Measurements from ENCODE around the gene KCNIP1. TPM values are rescaled to one million over a fixed set of nuclear protein-coding genes. Genes with fewer than 3 reads are reported as not detected.

The KCNIP1 gene
- total RNA-seq, result not detected

GRCh38 chr5:170503990-170504596 lies at the start of gene KCNIP1:
Gene KCNIP1, plus strand, starts transcription at chr5:170504020.
- DNase-seq (ENCODE audit: low spot score), result no peak

- no peak for DNase-seq (ENCODE audit: low spot score)
Observed at GRCh38 chr5:170463426-170463825, 40.4 kb upstream of the KCNIP1 start.

GRCh38 chr5:170464280-170465127 lies 39.3 kb upstream of the KCNIP1 start:
- DNase-seq (ENCODE audit: low spot score), result no peak

- no peak for DNase-seq (ENCODE audit: low spot score)
Observed at GRCh38 chr5:170466553-170466952, 37.3 kb upstream of the KCNIP1 start.

DNA sequence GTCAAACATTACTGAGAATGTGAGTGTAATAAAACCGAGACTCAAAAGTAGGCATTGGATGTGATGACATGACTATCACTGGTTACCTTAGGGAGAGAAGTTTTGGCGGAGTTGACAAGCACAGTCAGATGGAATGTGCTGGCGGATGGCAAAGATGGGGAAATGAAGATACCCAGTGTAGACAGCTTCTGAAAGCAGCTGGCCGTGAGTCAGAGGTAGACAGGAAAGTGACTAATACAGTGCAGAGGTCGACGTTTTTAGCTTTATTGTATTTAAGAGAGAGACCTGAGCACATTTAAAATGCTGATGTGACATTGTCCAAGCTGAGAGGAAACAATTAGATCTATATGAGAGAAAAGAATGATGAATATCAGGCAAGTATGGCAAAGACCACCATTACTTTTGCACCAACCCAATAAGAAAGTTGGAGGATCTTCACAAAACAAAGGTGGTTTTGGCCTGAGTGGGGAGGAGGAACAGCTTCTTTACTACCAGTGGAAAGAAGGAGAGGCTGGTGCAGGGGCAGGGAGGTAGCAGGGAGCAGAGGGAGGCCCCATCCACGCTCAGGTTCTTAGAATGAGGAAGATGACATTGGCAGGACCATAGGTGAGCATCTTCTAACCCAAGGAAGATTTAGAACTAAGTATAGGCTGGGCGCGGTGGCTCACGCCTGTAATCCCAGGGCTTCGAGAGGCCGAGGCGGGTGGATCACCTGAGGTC lies 36.7 kb upstream of the KCNIP1 start:
- no peak for DNase-seq (ENCODE audit: low spot score)

GRCh38 chr5:170468633-170469285 lies 35.1 kb upstream of the KCNIP1 start:
- no peak for DNase-seq (ENCODE audit: low spot score)

DNA sequence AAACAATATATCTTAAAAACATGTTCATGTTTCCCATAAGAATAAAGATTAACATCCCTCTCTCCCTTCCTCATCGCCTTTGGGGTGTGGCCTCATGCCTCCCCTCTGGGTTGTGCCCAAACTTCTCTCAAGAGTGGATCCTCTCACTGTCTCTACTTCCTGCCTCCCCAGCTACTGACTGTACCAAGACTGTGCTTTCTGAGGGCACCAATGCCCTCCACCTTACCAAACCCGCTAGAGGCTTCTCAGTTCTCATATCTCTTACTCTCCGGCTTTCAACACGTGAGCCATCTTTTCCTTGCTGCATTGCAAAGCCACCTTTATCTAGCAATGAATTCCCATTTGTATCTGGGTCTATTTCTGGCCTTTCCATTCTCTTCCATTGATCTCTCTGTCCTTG lies 34.4 kb upstream of the KCNIP1 start:
- DNase-seq (ENCODE audit: low spot score), result no peak

DNA sequence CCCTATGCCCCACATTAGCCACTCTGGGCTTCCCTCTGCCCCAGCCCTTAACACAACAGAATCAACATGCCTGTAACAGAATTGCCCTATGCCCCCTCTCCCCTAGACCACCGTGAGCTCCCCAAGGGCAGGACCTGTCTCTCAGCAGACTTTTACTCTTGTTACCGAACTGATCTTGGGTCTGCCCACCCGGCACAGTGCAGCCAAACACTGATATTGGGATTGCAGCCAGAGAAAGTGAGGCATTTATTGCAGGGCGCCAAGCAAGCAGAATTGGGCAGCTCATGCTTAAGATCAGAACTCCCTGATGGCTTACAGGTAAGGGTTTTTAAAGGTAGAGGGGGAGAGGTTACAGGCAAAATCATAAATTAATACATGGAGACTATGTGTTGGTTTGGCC lies 33.5 kb upstream of the KCNIP1 start:
- no peak for DNase-seq (ENCODE audit: low spot score)

DNA sequence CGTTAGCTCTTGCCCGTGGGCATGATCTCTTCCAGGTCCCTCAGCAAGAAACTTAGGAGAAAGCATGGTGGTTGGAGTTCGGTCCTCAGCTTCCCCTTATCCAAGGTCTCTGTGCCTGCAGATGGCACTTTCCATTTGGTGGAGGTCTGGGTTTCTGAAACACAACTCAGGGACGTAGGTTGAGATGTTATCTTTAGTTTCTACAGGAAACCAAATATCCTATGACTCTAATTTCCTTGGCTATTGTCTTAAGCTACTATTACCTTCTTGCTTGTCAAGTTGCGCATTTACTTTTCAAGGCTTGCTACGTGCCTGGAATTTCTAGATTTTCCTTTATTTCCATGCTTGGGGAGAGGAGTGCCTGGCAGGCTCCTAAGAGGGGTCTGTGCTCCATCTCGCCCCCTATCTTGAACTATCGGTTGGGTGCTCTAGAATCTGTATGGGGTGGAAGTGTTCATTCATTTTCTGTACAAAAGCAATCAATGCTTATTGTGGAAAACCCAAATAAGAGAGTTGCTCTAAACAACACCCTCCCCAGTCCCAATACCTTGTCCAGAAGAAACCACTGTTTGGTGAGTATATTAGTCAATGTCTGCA lies 32.9 kb upstream of the KCNIP1 start:
- no peak for DNase-seq (ENCODE audit: low spot score)

- no peak for DNase-seq (ENCODE audit: low spot score)
Observed at GRCh38 chr5:170471551-170472178, 32.2 kb upstream of the KCNIP1 start.

GRCh38 chr5:170473642-170474041 lies 30.2 kb upstream of the KCNIP1 start:
- DNase-seq (ENCODE audit: low spot score), result no peak

- DNase-seq (ENCODE audit: low spot score), result no peak
Observed at GRCh38 chr5:170474489-170475274, 29.1 kb upstream of the KCNIP1 start.

DNA sequence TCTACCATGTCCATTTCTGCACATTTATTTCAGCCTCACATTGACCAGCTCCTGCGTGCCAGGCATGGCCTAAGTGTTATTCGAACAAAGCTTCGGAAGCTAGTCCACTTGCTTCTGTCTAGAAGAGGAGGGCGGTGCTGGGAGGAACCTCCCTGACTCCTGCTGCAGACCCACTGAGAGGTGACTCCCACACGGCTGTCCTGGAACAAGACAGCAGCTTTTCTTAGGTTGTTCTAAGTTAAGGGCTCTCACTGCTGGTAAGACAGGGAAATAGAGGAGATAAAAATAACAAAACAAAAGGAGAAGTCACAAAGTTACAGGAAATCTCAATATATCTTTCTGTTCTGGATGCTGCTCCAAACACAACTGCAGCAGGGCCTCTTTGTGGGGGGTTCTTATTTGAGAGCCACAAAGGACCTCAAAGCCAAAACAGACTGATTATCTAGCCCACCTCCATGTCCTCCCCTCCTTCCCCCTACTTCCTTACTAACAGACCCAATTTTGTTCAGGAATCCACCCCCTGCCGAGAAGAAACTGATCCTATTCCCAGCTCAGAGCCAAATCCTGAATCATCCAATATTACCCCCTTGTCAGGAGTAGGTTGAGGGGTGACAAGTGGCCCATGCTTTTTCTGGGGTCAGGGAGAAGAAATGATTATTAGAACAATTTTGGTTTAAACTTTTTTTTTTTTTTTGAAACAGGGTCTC lies 28.4 kb upstream of the KCNIP1 start:
- no peak for DNase-seq (ENCODE audit: low spot score)

- no peak for DNase-seq (ENCODE audit: low spot score)
Observed at GRCh38 chr5:170476704-170477103, 27.1 kb upstream of the KCNIP1 start.

GRCh38 chr5:170477906-170478305 lies 25.9 kb upstream of the KCNIP1 start:
- DNase-seq (ENCODE audit: low spot score), result no peak

DNA sequence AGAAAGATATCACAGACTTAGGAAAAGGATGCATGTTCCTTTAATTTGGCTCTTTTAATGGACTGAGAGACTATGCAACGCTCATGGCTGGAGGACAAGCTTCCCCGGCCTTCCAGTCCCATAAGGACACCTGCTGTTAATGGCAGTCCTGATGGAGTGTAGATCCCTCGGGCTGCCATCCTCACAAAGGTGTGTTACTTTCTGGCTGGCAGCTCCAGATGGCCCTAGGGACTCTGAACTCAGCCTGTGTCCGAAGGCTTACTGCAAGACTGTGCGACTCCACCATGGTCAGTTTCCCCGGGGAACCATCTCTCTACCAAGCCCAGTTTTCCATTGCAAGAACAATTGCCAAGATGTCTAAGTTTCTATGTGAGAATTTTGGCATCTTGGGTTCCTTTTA lies 25.5 kb upstream of the KCNIP1 start:
- DNase-seq (ENCODE audit: low spot score), result no peak

- DNase-seq (ENCODE audit: low spot score), result no peak
Observed at GRCh38 chr5:170479484-170479883, 24.3 kb upstream of the KCNIP1 start.

GRCh38 chr5:170480260-170480659 lies 23.6 kb upstream of the KCNIP1 start:
- no peak for DNase-seq (ENCODE audit: low spot score)

DNA sequence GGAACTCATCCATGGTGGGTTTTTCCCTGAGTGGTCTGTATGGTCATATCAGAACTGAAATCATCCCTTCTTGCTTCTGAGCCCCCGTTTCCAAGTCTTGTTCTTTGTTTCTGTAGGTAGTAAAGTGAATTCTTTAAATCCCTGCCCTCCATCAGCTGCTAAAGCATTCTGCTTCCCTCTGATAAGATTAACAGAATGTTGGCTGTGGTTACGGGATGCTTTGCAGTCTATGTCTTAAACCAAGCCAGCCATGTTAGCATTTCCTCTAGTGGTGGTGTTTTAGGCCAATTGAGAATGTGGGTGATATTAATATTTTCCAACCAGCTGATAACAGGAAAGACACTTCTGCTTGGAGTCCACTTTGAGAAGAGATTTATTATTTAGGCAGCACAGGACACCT lies 22.0 kb upstream of the KCNIP1 start:
- DNase-seq (ENCODE audit: low spot score), result no peak

DNA sequence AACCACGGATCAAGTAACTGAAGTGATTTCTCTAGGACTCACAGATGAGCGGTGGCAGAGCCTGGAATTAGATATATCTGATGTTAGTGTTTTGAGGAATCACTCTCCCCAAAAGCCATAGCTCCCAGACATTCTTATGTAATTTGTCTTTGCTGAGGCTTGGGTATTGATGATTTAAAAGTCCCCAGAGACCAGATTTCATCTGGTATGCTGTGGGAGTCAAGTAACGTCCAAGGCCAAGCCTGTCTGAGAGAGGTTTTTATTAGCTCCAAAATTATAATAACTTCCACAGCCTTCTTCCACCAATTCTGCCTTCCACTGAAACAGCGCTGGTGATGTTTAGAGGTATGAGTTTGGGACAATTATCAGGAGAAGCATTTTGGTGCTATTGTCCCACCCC lies 21.3 kb upstream of the KCNIP1 start:
- no peak for DNase-seq (ENCODE audit: low spot score)
